NT2/D1 (cell line): ENCODE data around the gene ATPAF2.

ENCODE experiments used
- DNase-seq: peaks from one replicate; pipeline ENCODE4 v3.0.0-alpha.2; 2011; ENCODE audit warnings: low read depth, low spot score
- H3K27me3 ChIP-seq: 2 replicates; pipeline ENCODE4 v1.6.0; 2011; ENCODE audit warnings: mild to moderate bottlenecking; ENCODE audit not compliant: insufficient read length, insufficient read depth
- H3K36me3 ChIP-seq: 2 replicates; pipeline ENCODE4 v1.6.1; 2011; ENCODE audit warnings: mild to moderate bottlenecking, low read length, mixed read lengths; ENCODE audit not compliant: insufficient read depth, insufficient read length
- H3K4me1 ChIP-seq: 2 replicates; pipeline ENCODE4 v1.5.1; 2011; ENCODE audit not compliant: insufficient read depth, insufficient read length
- H3K4me3 ChIP-seq: 2 replicates; pipeline ENCODE4 v1.5.1; 2011; ENCODE audit warnings: low read depth; ENCODE audit not compliant: insufficient read length
- H3K9ac ChIP-seq: 2 replicates; pipeline ENCODE4 v1.6.0; 2011; ENCODE audit warnings: low read depth; ENCODE audit not compliant: insufficient read length
- H3K9me3 ChIP-seq: 2 replicates; pipeline ENCODE4 v1.5.1; 2011; ENCODE audit warnings: mild to moderate bottlenecking, low read length; ENCODE audit not compliant: insufficient read depth
- SUZ12 ChIP-seq: IDR thresholded peaks from 2 replicates; pipeline ENCODE4 v1.6.1; 2011; ENCODE audit not compliant: insufficient read length, insufficient read depth; ENCODE audit errors: extremely low read depth
- YY1 ChIP-seq: IDR thresholded peaks from 2 replicates; pipeline ENCODE4 v1.6.1; 2011; ENCODE audit not compliant: insufficient read length, insufficient read depth
- ZNF274 ChIP-seq: IDR thresholded peaks from 2 replicates; pipeline ENCODE4 v1.6.1; 2011; ENCODE audit warnings: mild to moderate bottlenecking, low read depth, low read length

Gene ATPAF2

DNA sequence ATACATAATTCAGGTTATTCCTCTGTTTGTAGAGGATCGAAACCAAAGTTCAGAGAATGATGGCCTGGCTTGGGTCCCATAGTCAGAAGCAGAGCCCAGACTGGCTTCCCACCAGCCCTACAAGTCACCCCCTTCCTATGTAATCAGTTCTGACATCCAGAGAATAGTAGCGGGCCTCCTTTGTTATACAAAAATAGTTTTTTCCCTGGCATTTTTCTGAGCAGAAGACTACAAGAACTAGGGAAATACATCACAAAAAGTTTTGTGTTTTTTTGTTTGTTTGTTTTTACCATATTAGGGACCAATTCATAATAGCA, 19.2 kb downstream of the ATPAF2 start:
- H3K36me3 ChIP-seq, result peaks cover 47% of the 10 kb centered on the region
- TF ChIP-seq ZNF274 (no peak), YY1 (no peak), SUZ12 (no peak)
- DNase-seq, result no peak
- no peaks in the 10 kb centered on the region for H3K9me3 ChIP-seq
- no peak overlapping the region for H3K9ac ChIP-seq
- H3K4me1 ChIP-seq, result peaks cover 3% of the 10 kb centered on the region
- H3K4me3 ChIP-seq, result no peak overlapping the region
- H3K27me3 ChIP-seq, result no peaks in the 10 kb centered on the region

DNA sequence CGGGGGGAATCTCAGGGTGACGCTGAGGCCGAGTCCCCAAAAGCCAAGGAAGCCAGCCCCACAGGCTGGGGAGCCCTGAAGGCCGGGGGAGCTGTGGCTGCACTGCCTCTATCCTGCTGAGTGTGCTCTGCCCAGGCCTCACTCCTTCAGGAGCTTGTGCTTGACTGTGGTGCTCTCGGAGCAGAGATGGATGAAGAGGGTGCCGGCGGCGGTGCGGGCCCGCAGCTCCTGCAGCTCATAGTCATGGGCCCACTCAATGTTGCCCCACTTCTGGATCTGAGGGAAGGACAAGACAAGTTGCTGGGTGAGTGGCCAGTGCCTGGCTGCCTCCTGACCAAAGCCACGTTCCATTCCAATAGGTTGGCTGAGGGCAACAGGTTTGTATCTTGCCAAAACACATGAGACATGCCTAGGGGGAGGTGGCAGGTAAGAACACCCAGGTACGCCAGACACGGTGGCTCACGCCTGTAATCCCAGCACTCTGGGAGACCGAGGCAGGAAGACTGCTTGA, 20.5 kb downstream of the ATPAF2 start:
- no peaks in the 10 kb centered on the region for H3K9me3 ChIP-seq
- H3K4me3 ChIP-seq, result no peak overlapping the region
- DNase-seq, result no peak
- H3K9ac ChIP-seq, result no peak overlapping the region
- peaks cover 3% of the 10 kb centered on the region for H3K4me1 ChIP-seq
- peaks cover 42% of the 10 kb centered on the region for H3K36me3 ChIP-seq
- TF ChIP-seq SUZ12 (no peak), ZNF274 (no peak), YY1 (no peak)
- no peaks in the 10 kb centered on the region for H3K27me3 ChIP-seq

DNA sequence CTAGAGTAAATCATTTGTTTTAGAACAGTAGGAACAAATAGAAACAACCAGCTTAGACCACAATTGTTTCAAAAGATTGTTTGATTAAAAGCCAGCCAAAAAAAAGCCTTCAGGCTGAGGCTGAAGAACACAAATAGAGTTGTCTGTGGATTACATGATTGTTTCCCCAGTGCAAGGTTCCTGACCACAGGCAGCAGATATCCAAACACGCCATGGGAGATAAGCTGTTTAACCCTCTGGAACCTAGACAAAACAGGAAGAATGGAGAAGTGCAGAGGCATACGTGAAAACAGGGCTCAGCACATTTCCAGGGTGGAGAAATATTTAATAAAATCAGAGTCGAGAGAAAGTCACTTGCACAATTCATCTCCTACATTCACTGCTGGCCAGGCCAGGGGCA, 21.0 kb downstream of the ATPAF2 start:
- Histone ChIP-seq H3K27me3 (no peaks in the 10 kb centered on the region), H3K9ac (no peak overlapping the region), H3K4me3 (no peak overlapping the region), H3K36me3 (peaks cover 42% of the 10 kb centered on the region), H3K4me1 (peaks cover 3% of the 10 kb centered on the region), H3K9me3 (no peaks in the 10 kb centered on the region)
- no peak for TF ChIP-seq YY1
- TF ChIP-seq ZNF274, result no peak
- no peak for DNase-seq

DNA sequence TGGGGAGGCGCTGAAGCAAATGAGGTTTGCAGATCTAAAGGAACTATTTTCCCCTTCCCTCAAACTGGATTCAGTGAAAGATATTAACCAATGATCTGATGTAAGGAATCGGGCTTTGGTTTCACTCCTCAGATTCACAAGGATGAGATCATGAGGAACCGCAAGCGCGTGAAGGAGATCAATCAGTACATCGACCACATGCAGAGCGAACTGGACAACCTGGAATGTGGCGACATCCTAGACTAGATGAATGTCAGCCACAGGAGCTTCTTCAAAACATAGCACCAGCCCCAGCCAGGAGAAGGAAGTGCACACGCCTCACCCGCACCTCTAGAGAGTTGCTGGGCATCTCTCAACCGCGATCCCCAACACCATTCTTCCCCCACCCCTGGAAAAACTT, 22.5 kb downstream of the ATPAF2 start:
- Histone ChIP-seq H3K9me3 (no peaks in the 10 kb centered on the region), H3K36me3 (peaks cover 41% of the 10 kb centered on the region), H3K4me1 (peaks cover 3% of the 10 kb centered on the region), H3K9ac (no peak overlapping the region), H3K4me3 (no peak overlapping the region), H3K27me3 (no peaks in the 10 kb centered on the region)
- no peak for TF ChIP-seq ZNF274
- no peak for DNase-seq

DNA sequence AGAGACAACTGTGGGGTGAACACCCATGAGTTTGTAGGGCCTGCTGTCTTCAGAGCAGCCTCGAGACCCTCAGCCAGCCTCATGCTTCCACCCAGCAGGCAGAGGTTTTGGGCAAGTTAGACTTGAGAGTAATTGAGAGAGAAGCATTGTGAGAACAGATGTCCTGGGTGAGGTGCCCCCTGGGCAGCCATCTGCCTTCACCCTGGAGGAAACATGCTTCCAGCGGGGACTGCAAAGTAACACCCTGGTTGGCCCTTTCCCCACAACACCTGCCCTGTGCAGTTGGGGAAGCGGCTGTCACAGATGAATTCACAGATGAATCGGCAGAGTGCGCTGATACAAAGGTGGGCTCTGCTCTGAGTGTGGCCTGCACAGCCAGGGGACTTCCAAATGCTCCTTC, 23.4 kb downstream of the ATPAF2 start:
- Histone ChIP-seq H3K4me1 (peaks cover 3% of the 10 kb centered on the region), H3K4me3 (no peak overlapping the region), H3K36me3 (peaks cover 36% of the 10 kb centered on the region), H3K27me3 (no peaks in the 10 kb centered on the region), H3K9me3 (no peaks in the 10 kb centered on the region), H3K9ac (no peak overlapping the region)
- TF ChIP-seq ZNF274, result no peak
- no peak for TF ChIP-seq YY1
- no peak for TF ChIP-seq SUZ12
- DNase-seq, result no peak

DNA sequence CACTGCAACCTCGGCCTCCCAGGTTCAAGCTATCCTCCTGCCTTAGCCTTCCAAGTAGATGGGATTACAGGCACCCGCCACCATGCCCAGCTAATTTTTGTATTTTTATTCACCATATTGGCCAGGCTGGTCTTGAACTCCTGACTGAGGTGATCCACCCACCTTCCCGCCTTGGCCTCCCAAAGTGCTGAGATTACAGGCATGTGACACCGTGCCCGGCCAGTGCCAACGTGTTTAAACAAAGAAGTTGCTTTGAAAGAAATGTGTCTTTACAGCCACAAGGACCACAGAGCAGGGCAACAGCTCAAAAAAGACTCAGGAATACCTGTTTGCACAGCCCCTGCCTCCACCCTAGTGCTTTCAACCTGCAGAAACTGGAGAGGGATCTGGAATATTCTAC, 25.0 kb downstream of the ATPAF2 start:
- Histone ChIP-seq H3K9me3 (no peaks in the 10 kb centered on the region), H3K36me3 (peaks cover 35% of the 10 kb centered on the region), H3K27me3 (no peaks in the 10 kb centered on the region), H3K9ac (no peak overlapping the region), H3K4me3 (no peak overlapping the region), H3K4me1 (no peaks in the 10 kb centered on the region)
- no peak for DNase-seq
- TF ChIP-seq SUZ12, result no peak
- no peak for TF ChIP-seq YY1
- no peak for TF ChIP-seq ZNF274

DNA sequence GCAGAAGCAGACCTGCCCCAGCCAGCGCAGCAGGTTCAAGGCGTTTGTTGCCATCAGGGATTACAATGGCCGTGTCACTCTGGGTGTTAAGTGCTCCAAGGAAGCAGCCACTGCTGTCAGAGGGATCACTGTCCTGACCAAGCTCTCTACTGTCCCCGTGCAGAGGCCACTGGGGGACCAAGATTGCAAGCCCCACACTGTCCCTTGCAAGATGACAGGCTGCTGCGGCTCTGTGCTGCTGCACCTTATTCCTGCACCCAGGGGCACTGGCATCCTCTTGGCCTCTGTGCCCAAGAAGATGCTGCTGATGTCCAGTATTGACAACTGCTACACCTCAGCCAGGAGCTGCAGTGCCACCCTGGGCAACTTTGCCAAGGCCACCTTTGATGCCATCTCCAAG, 27.7 kb downstream of the ATPAF2 start:
- Histone ChIP-seq H3K36me3 (peaks cover 36% of the 10 kb centered on the region), H3K4me1 (peaks cover 3% of the 10 kb centered on the region), H3K9me3 (no peaks in the 10 kb centered on the region), H3K9ac (no peak overlapping the region), H3K27me3 (no peaks in the 10 kb centered on the region), H3K4me3 (no peak overlapping the region)
- no peak for DNase-seq
- TF ChIP-seq YY1, result no peak
- no peak for TF ChIP-seq SUZ12
- no peak for TF ChIP-seq ZNF274
